ENCODE measurements around the gene PPP6R3. TPM values are rescaled to one million over a fixed set of nuclear protein-coding genes. Genes with fewer than 3 reads are reported as not detected.

Gene PPP6R3
- total RNA-seq, 1 experiment from 2014 or later, result 171 TPM

DNA sequence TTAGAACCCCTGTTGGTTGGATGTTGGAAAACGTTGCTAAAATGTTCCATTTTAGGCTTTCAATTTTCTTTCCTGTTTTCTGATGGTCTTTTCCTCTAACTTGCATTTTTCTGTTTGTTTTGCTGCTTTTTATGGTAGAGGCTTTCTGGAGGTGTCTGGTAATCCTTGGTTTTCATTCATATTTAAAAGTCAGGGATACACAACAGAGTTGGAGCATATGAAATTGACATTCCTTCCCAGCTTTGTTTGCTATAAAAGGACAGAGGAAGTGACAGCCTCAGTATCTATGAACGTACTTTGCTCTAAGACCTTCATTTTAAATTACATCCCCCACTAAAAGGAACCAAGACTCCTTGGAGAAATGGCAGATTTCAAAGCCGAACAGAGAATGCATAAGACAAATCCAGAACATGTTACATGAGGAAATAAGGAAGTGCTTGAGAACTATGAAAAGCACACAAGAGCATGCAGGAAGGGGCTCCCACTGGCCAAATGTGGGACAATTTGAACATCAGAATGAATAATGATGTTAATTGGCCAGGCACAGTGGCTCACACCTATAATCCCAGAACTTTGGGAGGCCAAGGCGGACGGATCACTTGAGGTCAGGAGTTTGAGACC, 56.7 kb downstream of the PPP6R3 start:
- ChIA-PET CTCF (no interaction called here), POLR2A (ENCODE audit: unreplicated experiment) (no interaction called here)
- no peaks in the 10 kb centered on the region for H3K27me3 ChIP-seq (ENCODE audit: low read length)
- peaks cover 28% of the 10 kb centered on the region; the same call in 1 of the 2 replicates for H4K20me1 ChIP-seq (ENCODE audit: low read length)
- no peak overlapping the region for H2AFZ ChIP-seq (ENCODE audit: low read length)
- H3K4me3 ChIP-seq (ENCODE audit: low read length), result no peak overlapping the region
- peaks cover 51% of the 10 kb centered on the region for H3K36me3 ChIP-seq (ENCODE audit: low read depth, low read length)
- H3K4me1 ChIP-seq (ENCODE audit: insufficient read depth, low read length), result no peaks in the 10 kb centered on the region
- no peak overlapping the region for H3K27ac ChIP-seq (ENCODE audit: low read length)
- ATAC-seq, result no peak
- H3K9me3 ChIP-seq (ENCODE audit: low read length), result no peaks in the 10 kb centered on the region
- BruUV-seq (replicated peaks), result no TSS peak
- H3K9ac ChIP-seq (ENCODE audit: low read length), result no peak overlapping the region
- H3K4me2 ChIP-seq (ENCODE audit: low read length), result no peak overlapping the region
- H3F3A ChIP-seq (ENCODE audit: low read length, unreplicated experiment), result peaks cover 3% of the 10 kb centered on the region
- intact Hi-C loops (cut with micrococcal nuclease), result no loop called here
- TF ChIP-seq EZH2 (IDR thresholded peaks at IDR 0.05; ENCODE audit: low read length, unreplicated experiment) (no peak), CTCF (conservative IDR thresholded peaks at IDR 0.05; ENCODE audit: low read depth, low read length) (no peak), EZH2phosphoT487 (IDR thresholded peaks at IDR 0.05; ENCODE audit: borderline replicate concordance, low read length) (no peak)
- DNase-seq, result no peak
- peaks cover 82% of the 10 kb centered on the region for H3K79me2 ChIP-seq (ENCODE audit: low read length)
- H3K9me2 ChIP-seq (replicated peaks; ENCODE audit: low read length), result no peaks in the 10 kb centered on the region

DNA sequence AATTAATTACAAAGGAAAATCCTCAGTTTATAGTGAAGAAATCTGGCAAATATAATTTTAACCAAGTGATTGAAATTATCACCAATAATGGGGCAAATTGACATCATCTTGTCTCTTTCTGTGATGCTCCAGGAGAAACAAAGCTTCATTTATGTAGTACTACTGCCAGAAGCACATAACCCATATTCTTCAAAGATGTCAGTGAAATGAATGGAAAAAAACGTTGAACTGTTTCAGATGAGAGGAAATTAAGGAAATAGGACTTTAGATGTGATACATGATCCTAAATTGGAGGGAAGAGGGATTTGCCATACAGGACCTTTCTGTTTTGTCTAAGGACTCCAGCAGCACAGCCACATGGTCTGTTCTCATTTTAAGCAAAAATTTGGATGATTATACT, 57.6 kb downstream of the PPP6R3 start:
- intact Hi-C loops (cut with micrococcal nuclease), result no loop called here
- H3K36me3 ChIP-seq (ENCODE audit: low read depth, low read length), result peaks cover 55% of the 10 kb centered on the region
- no peak overlapping the region for H3K4me2 ChIP-seq (ENCODE audit: low read length)
- H3K9me2 ChIP-seq (replicated peaks; ENCODE audit: low read length), result no peaks in the 10 kb centered on the region
- BruUV-seq (replicated peaks), result no TSS peak
- H3K9me3 ChIP-seq (ENCODE audit: low read length), result no peaks in the 10 kb centered on the region
- peaks cover 19% of the 10 kb centered on the region; the same call in 1 of the 2 replicates for H4K20me1 ChIP-seq (ENCODE audit: low read length)
- H3K27ac ChIP-seq (ENCODE audit: low read length), result no peak overlapping the region
- no peak for TF ChIP-seq EZH2 (IDR thresholded peaks at IDR 0.05; ENCODE audit: low read length, unreplicated experiment)
- TF ChIP-seq CTCF (conservative IDR thresholded peaks at IDR 0.05; ENCODE audit: low read depth, low read length), result no peak
- no peak for TF ChIP-seq EZH2phosphoT487 (IDR thresholded peaks at IDR 0.05; ENCODE audit: borderline replicate concordance, low read length)
- H3K27me3 ChIP-seq (ENCODE audit: low read length), result no peaks in the 10 kb centered on the region
- H3K4me1 ChIP-seq (ENCODE audit: insufficient read depth, low read length), result no peaks in the 10 kb centered on the region
- H3K4me3 ChIP-seq (ENCODE audit: low read length), result no peak overlapping the region
- H3K79me2 ChIP-seq (ENCODE audit: low read length), result peaks cover 79% of the 10 kb centered on the region
- no peak overlapping the region for H3K9ac ChIP-seq (ENCODE audit: low read length)
- ChIA-PET POLR2A (ENCODE audit: unreplicated experiment) (no interaction called here), CTCF (no interaction called here)
- ATAC-seq, result no peak
- peaks cover 3% of the 10 kb centered on the region for H3F3A ChIP-seq (ENCODE audit: low read length, unreplicated experiment)
- no peak for DNase-seq
- H2AFZ ChIP-seq (ENCODE audit: low read length), result no peak overlapping the region

DNA sequence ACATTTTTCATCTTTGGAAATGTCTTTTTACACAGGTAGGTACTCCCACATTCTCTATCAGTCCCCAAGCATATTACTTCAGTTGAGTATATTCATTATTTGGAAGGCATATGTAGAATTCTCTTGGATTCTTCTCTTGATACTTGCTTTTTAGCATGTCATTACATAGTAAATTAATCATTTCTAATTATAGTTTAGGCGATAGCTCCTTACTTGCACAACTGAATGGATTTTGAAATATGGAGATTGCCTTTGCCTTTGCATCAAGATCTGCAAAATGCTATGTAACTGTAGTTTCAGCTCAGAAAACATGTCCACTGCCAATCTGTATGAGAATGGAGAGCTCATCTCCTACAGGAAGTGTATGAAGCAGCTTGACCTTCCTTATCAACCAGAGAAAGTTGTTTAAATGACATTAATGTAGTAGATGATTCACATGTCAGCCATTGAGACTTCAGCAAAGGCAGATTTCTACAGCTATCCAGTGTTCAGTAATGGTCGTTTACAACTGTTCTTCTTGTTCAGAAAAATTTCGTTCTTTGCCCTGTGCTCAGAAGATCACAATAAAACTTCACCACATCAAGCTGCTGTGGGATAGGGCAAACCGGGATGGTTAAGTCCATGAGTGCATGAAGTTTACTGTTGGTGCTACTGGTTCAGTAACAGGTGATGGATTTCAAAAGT, 61.6 kb downstream of the PPP6R3 start:
- Histone ChIP-seq H3K4me1 (ENCODE audit: insufficient read depth, low read length) (peaks cover 10% of the 10 kb centered on the region), H3K27ac (ENCODE audit: low read length) (no peak overlapping the region), H3F3A (ENCODE audit: low read length, unreplicated experiment) (peaks cover 3% of the 10 kb centered on the region), H3K9me3 (ENCODE audit: low read length) (no peaks in the 10 kb centered on the region), H3K9ac (ENCODE audit: low read length) (no peak overlapping the region), H3K36me3 (ENCODE audit: low read depth, low read length) (peaks cover 57% of the 10 kb centered on the region), H3K79me2 (ENCODE audit: low read length) (peaks cover 79% of the 10 kb centered on the region), H3K27me3 (ENCODE audit: low read length) (no peaks in the 10 kb centered on the region), H2AFZ (ENCODE audit: low read length) (no peak overlapping the region), H3K4me3 (ENCODE audit: low read length) (no peak overlapping the region), H4K20me1 (ENCODE audit: low read length) (peaks cover 23% of the 10 kb centered on the region), H3K4me2 (ENCODE audit: low read length) (no peak overlapping the region), H3K9me2 (replicated peaks; ENCODE audit: low read length) (no peaks in the 10 kb centered on the region)
- no peak for TF ChIP-seq CTCF (conservative IDR thresholded peaks at IDR 0.05; ENCODE audit: low read depth, low read length)
- TF ChIP-seq EZH2 (IDR thresholded peaks at IDR 0.05; ENCODE audit: low read length, unreplicated experiment), result no peak
- ChIA-PET CTCF (no interaction called here), POLR2A (ENCODE audit: unreplicated experiment) (interaction anchor here (0.5 kb wide), 1 partner anchor 86 kb away, joined by 3 read pairs; no protein-coding TSS in a partner anchor)
- intact Hi-C loops (cut with micrococcal nuclease), result no loop called here
- no peak for ATAC-seq
- no TSS peak for BruUV-seq (replicated peaks)
- no peak for DNase-seq

Data from PC-3 (cell line).